Naive thymus-derived CD8-positive, alpha-beta T cell (primary cell): ENCODE measurements around the gene UBAP2. TPM values are rescaled to one million over a fixed set of nuclear protein-coding genes. Genes with fewer than 3 reads are reported as not detected.

ENCODE experiments used
- polyA plus RNA-seq, 3 donors: library from polyadenylated mRNA; unstranded; fragments of 300-500 nt; fragmentation: Illumina TruSeq; gene quantifications; one replicate each; pipeline ENCODE4 v1.2.3, GENCODE V29; 2021
- total RNA-seq, 8 experiments: library from RNA in 2 of 8; stranded (reverse) in 2 of 8; gene quantifications; one replicate each; pipeline ENCODE4 v1.2.3 and lab custom pipeline; 2021 to 2026

UBAP2 gene
- total and polyA plus RNA-seq, 5 experiments from 2014 or later, result 7.1 to 39.5 (median 16.7) TPM

Other genes with a start within 250 kb of the UBAP2 start
- gene UBE2R2, start 231.7 kb downstream of the UBAP2 start, total RNA-seq, result 10 to 100 TPM; 29.7 to 32.1 TPM
- 10 to 100 TPM; 13.1 to 16.1 (median 13.4) TPM for gene UBE2R2, start 231.7 kb downstream of the UBAP2 start, polyA plus RNA-seq
- 10 to 100 TPM; 21.5 to 24.0 TPM for gene DCAF12, start 77.8 kb upstream of the UBAP2 start, total RNA-seq
- 10 to 100 TPM in 2 of 3 donors, 1 to 10 TPM in 1; 9.0 to 14.8 (median 13.9) TPM for gene DCAF12, start 77.8 kb upstream of the UBAP2 start, polyA plus RNA-seq
- 10 to 100 TPM; 38.9 to 40.2 TPM for gene UBAP1, start 130.2 kb upstream of the UBAP2 start, total RNA-seq
- gene UBAP1, start 130.2 kb upstream of the UBAP2 start, polyA plus RNA-seq, result 10 to 100 TPM; 36.3 to 48.1 (median 36.5) TPM